Measurements from ENCODE around the gene KLHL22.
"Not testable (repeated sequence)": the region's sequence is repeated elsewhere in the genome, so short reads cannot be mapped to it uniquely, and the experiment has no call there.

The KLHL22 gene

GRCh38 chr22:20479612-20480196 is 15.9 kb downstream of the KLHL22 start:
- no peak overlapping the region for H3K27ac ChIP-seq (ENCODE audit: low read depth, low read length)
- no peaks in the 10 kb centered on the region for H3K36me3 ChIP-seq (ENCODE audit: control insufficient read depth, insufficient read depth, low read length)
- no peak overlapping the region for H3K4me3 ChIP-seq (ENCODE audit: low read depth, low read length)
- H3K27me3 ChIP-seq (ENCODE audit: control insufficient read depth, insufficient read depth, low read length) = no peaks in the 10 kb centered on the region
- no peaks in the 10 kb centered on the region for H3K9me3 ChIP-seq (ENCODE audit: control insufficient read depth, insufficient read depth, low read length)
- H3K9ac ChIP-seq (ENCODE audit: low read depth, low read length) = no peak overlapping the region
- H3K4me1 ChIP-seq (ENCODE audit: control insufficient read depth, insufficient read depth, low read length) = no peaks in the 10 kb centered on the region

GRCh38 chr22:20478059-20478458 is 17.5 kb downstream of the KLHL22 start:
- H3K9ac ChIP-seq (ENCODE audit: low read depth, low read length); H3K36me3 ChIP-seq (ENCODE audit: control insufficient read depth, insufficient read depth, low read length); H3K4me3 ChIP-seq (ENCODE audit: low read depth, low read length); H3K4me1 ChIP-seq (ENCODE audit: control insufficient read depth, insufficient read depth, low read length); H3K27ac ChIP-seq (ENCODE audit: low read depth, low read length); H3K9me3 ChIP-seq (ENCODE audit: control insufficient read depth, insufficient read depth, low read length); H3K27me3 ChIP-seq (ENCODE audit: control insufficient read depth, insufficient read depth, low read length): not testable (repeated sequence)

- not testable (repeated sequence) for H3K9ac ChIP-seq (ENCODE audit: low read depth, low read length); H3K9me3 ChIP-seq (ENCODE audit: control insufficient read depth, insufficient read depth, low read length); H3K4me3 ChIP-seq (ENCODE audit: low read depth, low read length); H3K27me3 ChIP-seq (ENCODE audit: control insufficient read depth, insufficient read depth, low read length); H3K4me1 ChIP-seq (ENCODE audit: control insufficient read depth, insufficient read depth, low read length); H3K36me3 ChIP-seq (ENCODE audit: control insufficient read depth, insufficient read depth, low read length); H3K27ac ChIP-seq (ENCODE audit: low read depth, low read length)
Observed at GRCh38 chr22:20475569-20475968, 20.0 kb downstream of the KLHL22 start.

GRCh38 chr22:20475115-20475436 is 20.5 kb downstream of the KLHL22 start:
- Histone ChIP-seq H3K9ac (ENCODE audit: low read depth, low read length) (no peak overlapping the region), H3K4me3 (ENCODE audit: low read depth, low read length) (no peak overlapping the region)

GRCh38 chr22:20472629-20473442 is 22.8 kb downstream of the KLHL22 start:
- Histone ChIP-seq H3K27me3 (ENCODE audit: control insufficient read depth, insufficient read depth, low read length) (no peaks in the 10 kb centered on the region), H3K9ac (ENCODE audit: low read depth, low read length) (no peak overlapping the region), H3K27ac (ENCODE audit: low read depth, low read length) (no peak overlapping the region), H3K4me3 (ENCODE audit: low read depth, low read length) (no peak overlapping the region), H3K36me3 (ENCODE audit: control insufficient read depth, insufficient read depth, low read length) (0 out of 2 replicates have a peak, but pooled peaks cover 6% of the 10 kb centered on the region), H3K9me3 (ENCODE audit: control insufficient read depth, insufficient read depth, low read length) (no peaks in the 10 kb centered on the region), H3K4me1 (ENCODE audit: control insufficient read depth, insufficient read depth, low read length) (no peaks in the 10 kb centered on the region)

More at GRCh38 chr22:20475115-20475436, 20.5 kb downstream of the KLHL22 start:
- no peaks in the 10 kb centered on the region for H3K4me1 ChIP-seq (ENCODE audit: control insufficient read depth, insufficient read depth, low read length)
- H3K27ac ChIP-seq (ENCODE audit: low read depth, low read length) = no peak overlapping the region
- no peaks in the 10 kb centered on the region for H3K27me3 ChIP-seq (ENCODE audit: control insufficient read depth, insufficient read depth, low read length)
- H3K36me3 ChIP-seq (ENCODE audit: control insufficient read depth, insufficient read depth, low read length) = 0 out of 2 replicates have a peak, but pooled peaks cover 6% of the 10 kb centered on the region
- no peaks in the 10 kb centered on the region for H3K9me3 ChIP-seq (ENCODE audit: control insufficient read depth, insufficient read depth, low read length)

- Histone ChIP-seq H3K27me3 (ENCODE audit: control insufficient read depth, insufficient read depth, low read length) (no peaks in the 10 kb centered on the region), H3K4me1 (ENCODE audit: control insufficient read depth, insufficient read depth, low read length) (no peaks in the 10 kb centered on the region), H3K36me3 (ENCODE audit: control insufficient read depth, insufficient read depth, low read length) (0 out of 2 replicates have a peak, but pooled peaks cover 6% of the 10 kb centered on the region), H3K9me3 (ENCODE audit: control insufficient read depth, insufficient read depth, low read length) (no peaks in the 10 kb centered on the region), H3K27ac (ENCODE audit: low read depth, low read length) (no peak overlapping the region), H3K9ac (ENCODE audit: low read depth, low read length) (no peak overlapping the region), H3K4me3 (ENCODE audit: low read depth, low read length) (no peak overlapping the region)
Observed at GRCh38 chr22:20471126-20471833, 24.3 kb downstream of the KLHL22 start.

- not testable (repeated sequence) for H3K9ac ChIP-seq (ENCODE audit: low read depth, low read length); H3K4me3 ChIP-seq (ENCODE audit: low read depth, low read length); H3K27ac ChIP-seq (ENCODE audit: low read depth, low read length); H3K36me3 ChIP-seq (ENCODE audit: control insufficient read depth, insufficient read depth, low read length); H3K4me1 ChIP-seq (ENCODE audit: control insufficient read depth, insufficient read depth, low read length); H3K9me3 ChIP-seq (ENCODE audit: control insufficient read depth, insufficient read depth, low read length); H3K27me3 ChIP-seq (ENCODE audit: control insufficient read depth, insufficient read depth, low read length)
Observed at GRCh38 chr22:20470525-20470924, 25.1 kb downstream of the KLHL22 start.

GRCh38 chr22:20469110-20469868 is 26.3 kb downstream of the KLHL22 start:
- Histone ChIP-seq H3K36me3 (ENCODE audit: control insufficient read depth, insufficient read depth, low read length) (0 out of 2 replicates have a peak, but pooled peaks cover 11% of the 10 kb centered on the region), H3K4me3 (ENCODE audit: low read depth, low read length) (no peak overlapping the region), H3K27me3 (ENCODE audit: control insufficient read depth, insufficient read depth, low read length) (no peaks in the 10 kb centered on the region), H3K9me3 (ENCODE audit: control insufficient read depth, insufficient read depth, low read length) (no peaks in the 10 kb centered on the region), H3K4me1 (ENCODE audit: control insufficient read depth, insufficient read depth, low read length) (no peaks in the 10 kb centered on the region), H3K27ac (ENCODE audit: low read depth, low read length) (no peak overlapping the region), H3K9ac (ENCODE audit: low read depth, low read length) (no peak overlapping the region)

- H3K9me3 ChIP-seq (ENCODE audit: control insufficient read depth, insufficient read depth, low read length) = no peaks in the 10 kb centered on the region
- no peak overlapping the region for H3K9ac ChIP-seq (ENCODE audit: low read depth, low read length)
- H3K27me3 ChIP-seq (ENCODE audit: control insufficient read depth, insufficient read depth, low read length) = no peaks in the 10 kb centered on the region
- no peak overlapping the region for H3K27ac ChIP-seq (ENCODE audit: low read depth, low read length)
- no peak overlapping the region for H3K4me3 ChIP-seq (ENCODE audit: low read depth, low read length)
- 0 out of 2 replicates have a peak, but pooled peaks cover 11% of the 10 kb centered on the region for H3K36me3 ChIP-seq (ENCODE audit: control insufficient read depth, insufficient read depth, low read length)
- no peaks in the 10 kb centered on the region for H3K4me1 ChIP-seq (ENCODE audit: control insufficient read depth, insufficient read depth, low read length)
Observed at GRCh38 chr22:20466659-20467379, 28.8 kb downstream of the KLHL22 start.

- Histone ChIP-seq H3K9me3 (ENCODE audit: control insufficient read depth, insufficient read depth, low read length) (no peaks in the 10 kb centered on the region), H3K4me1 (ENCODE audit: control insufficient read depth, insufficient read depth, low read length) (no peaks in the 10 kb centered on the region), H3K9ac (ENCODE audit: low read depth, low read length) (no peak overlapping the region), H3K36me3 (ENCODE audit: control insufficient read depth, insufficient read depth, low read length) (0 out of 2 replicates have a peak, but pooled peaks cover 6% of the 10 kb centered on the region), H3K27me3 (ENCODE audit: control insufficient read depth, insufficient read depth, low read length) (no peaks in the 10 kb centered on the region), H3K4me3 (ENCODE audit: low read depth, low read length) (no peak overlapping the region), H3K27ac (ENCODE audit: low read depth, low read length) (no peak overlapping the region)
Observed at GRCh38 chr22:20465759-20466077, 29.9 kb downstream of the KLHL22 start.
